H9 (cell line): ENCODE data around the gene VIT. TPM values are rescaled to one million over a fixed set of nuclear protein-coding genes. Genes with fewer than 3 reads are reported as not detected.

Source experiments
- DNase-seq: peaks from one replicate; pipeline ENCODE4 v3.0.0-alpha.2; 2017
- H2AFZ ChIP-seq: one replicate; pipeline ENCODE4 v1.6.1; 2013; ENCODE audit warnings: mild to moderate bottlenecking, low read length, control low read depth, moderate library complexity
- H2AK5ac ChIP-seq: 2 replicates; pipeline ENCODE4 v1.6.1; 2013; ENCODE audit warnings: low read length, control low read depth, mixed read lengths; ENCODE audit not compliant: insufficient read length
- H2BK120ac ChIP-seq: one replicate; pipeline ENCODE4 v1.6.1; 2013; ENCODE audit warnings: low read depth, mild to moderate bottlenecking, low read length, control low read depth, inconsistent platforms; ENCODE audit not compliant: poor library complexity, severe bottlenecking
- H2BK12ac ChIP-seq: 2 replicates; pipeline ENCODE4 v1.6.1; 2013; ENCODE audit warnings: low read length, control low read depth, mixed read lengths, low read depth; ENCODE audit not compliant: insufficient read length
- H2BK15ac ChIP-seq: 2 replicates; pipeline ENCODE4 v1.6.1; 2013; ENCODE audit warnings: low read depth, low read length, control low read depth
- H2BK20ac ChIP-seq: one replicate; pipeline ENCODE4 v1.6.1; 2013; ENCODE audit warnings: low read depth, mild to moderate bottlenecking, low read length, control low read depth, inconsistent platforms; ENCODE audit not compliant: poor library complexity, severe bottlenecking
- H2BK5ac ChIP-seq: 2 replicates; pipeline ENCODE4 v1.6.1; 2013; ENCODE audit warnings: low read length, control low read depth, mixed read lengths; ENCODE audit not compliant: insufficient read length
- H3K14ac ChIP-seq: 2 replicates; pipeline ENCODE4 v1.6.1; 2013; ENCODE audit warnings: low read length, control low read depth; ENCODE audit not compliant: insufficient read depth
- H3K18ac ChIP-seq: 2 replicates; pipeline ENCODE4 v1.6.1; 2013; ENCODE audit warnings: low read depth, mild to moderate bottlenecking, mixed read lengths, low read length, control low read depth; ENCODE audit not compliant: insufficient read length
- H3K23ac ChIP-seq: 2 replicates; pipeline ENCODE4 v1.6.1; 2013; ENCODE audit warnings: low read length, control low read depth, mixed read lengths, low read depth; ENCODE audit not compliant: insufficient read length
- H3K23me2 ChIP-seq: 2 replicates; pipeline ENCODE4 v1.6.1; 2013; ENCODE audit warnings: low read depth, mild to moderate bottlenecking, mixed read lengths, low read length, control low read depth; ENCODE audit not compliant: insufficient read length, poor library complexity, severe bottlenecking
- H3K27ac ChIP-seq: 2 replicates; pipeline ENCODE4 v1.5.1; 2013; ENCODE audit warnings: low read length, control low read depth, mixed read lengths, low read depth; ENCODE audit not compliant: insufficient read length
- H3K27me3 ChIP-seq: 2 replicates; pipeline ENCODE4 v1.6.1; 2013; ENCODE audit warnings: low read length, control low read depth, inconsistent platforms; ENCODE audit not compliant: insufficient read depth
- H3K4ac ChIP-seq: 2 replicates; pipeline ENCODE4 v1.6.1; 2013; ENCODE audit warnings: low read depth, mild to moderate bottlenecking, control low read depth, inconsistent platforms, low read length, moderate library complexity
- H3K4me1 ChIP-seq: 2 replicates; pipeline ENCODE4 v1.6.1; 2013; ENCODE audit warnings: low read length, control low read depth, inconsistent platforms; ENCODE audit not compliant: insufficient read depth
- H3K4me2 ChIP-seq: 2 replicates; pipeline ENCODE4 v1.6.1; 2013; ENCODE audit warnings: low read length, control low read depth, mixed read lengths; ENCODE audit not compliant: insufficient read length, insufficient read depth
- H3K56ac ChIP-seq: 2 replicates; pipeline ENCODE4 v1.6.1; 2013; ENCODE audit warnings: low read depth, mild to moderate bottlenecking, mixed read lengths, low read length, control low read depth; ENCODE audit not compliant: insufficient read length
- H3K79me1 ChIP-seq: 2 replicates; pipeline ENCODE4 v1.6.1; 2013; ENCODE audit warnings: low read depth, mild to moderate bottlenecking, moderate library complexity, low read length, control low read depth, inconsistent platforms; ENCODE audit not compliant: insufficient read depth, poor library complexity, severe bottlenecking
- H3K79me2 ChIP-seq: 2 replicates; pipeline ENCODE4 v1.6.1; 2013; ENCODE audit warnings: low read length, control low read depth, inconsistent platforms; ENCODE audit not compliant: insufficient read depth
- H3K9ac ChIP-seq: 2 replicates; pipeline ENCODE4 v1.6.1; 2013; ENCODE audit warnings: low read length, control low read depth, mixed read lengths; ENCODE audit not compliant: insufficient read length; ENCODE audit errors: extremely low read depth
- H3K9me3 ChIP-seq: one replicate; pipeline ENCODE4 v1.6.1; 2013; ENCODE audit warnings: low read depth, low read length, inconsistent platforms; ENCODE audit not compliant: control insufficient read depth
- H3T11ph ChIP-seq: one replicate; pipeline ENCODE4 v1.6.1; 2013; ENCODE audit warnings: mild to moderate bottlenecking, low read length, control low read depth, inconsistent platforms
- H4K20me1 ChIP-seq: one replicate; pipeline ENCODE4 v1.6.1; 2013; ENCODE audit not compliant: control insufficient read depth, insufficient read length, insufficient read depth
- H4K5ac ChIP-seq: 2 replicates; pipeline ENCODE4 v1.6.1; 2013; ENCODE audit warnings: low read depth, mild to moderate bottlenecking, mixed read lengths, low read length, control low read depth; ENCODE audit not compliant: insufficient read length
- H4K8ac ChIP-seq: replicated peaks from 2 replicates; pipeline ENCODE4 v1.6.1; 2013; ENCODE audit warnings: low read length, control low read depth, mixed read lengths, low read depth; ENCODE audit not compliant: insufficient read length
- H4K91ac ChIP-seq: 2 replicates; pipeline ENCODE4 v1.6.1; 2013; ENCODE audit warnings: low read depth, mild to moderate bottlenecking, moderate library complexity, mixed read lengths, low read length, control low read depth; ENCODE audit not compliant: insufficient read length
- H3K27ac Mint-ChIP-seq, 3 experiments: 2 replicates in 2 of 3; 3 replicates in 1 of 3; pipeline ENCODE4 v1.8.0; 2020 to 2021; ENCODE audit warnings: mixed read lengths in 3 of 3, mild to moderate bottlenecking in 1 of 3, moderate library complexity in 1 of 3
- H3K27me3 Mint-ChIP-seq: 2 replicates; pipeline ENCODE4 v1.8.0; 2021; ENCODE audit warnings: low read depth, mild to moderate bottlenecking, moderate library complexity, mixed read lengths
- H3K36me3 Mint-ChIP-seq, 3 experiments: 2 replicates in 2 of 3; 3 replicates in 1 of 3; pipeline ENCODE4 v1.8.0; 2020 to 2021; ENCODE audit warnings: low read depth in 3 of 3, mixed read lengths in 3 of 3; ENCODE audit not compliant: insufficient read depth in 1 of 3
- H3K4me1 Mint-ChIP-seq, 2 experiments: 2 replicates each; pipeline ENCODE4 v1.8.0; 2020; ENCODE audit warnings: mixed read lengths in 2 of 2
- H3K4me3 Mint-ChIP-seq, 2 experiments: 2 replicates in 1 of 2; 3 replicates in 1 of 2; pipeline ENCODE4 v1.8.0; 2020 to 2021; ENCODE audit warnings: mild to moderate bottlenecking in 2 of 2, mixed read lengths in 2 of 2, moderate library complexity in 1 of 2
- H3K9me3 Mint-ChIP-seq, 2 experiments: 2 replicates in 1 of 2; 3 replicates in 1 of 2; pipeline ENCODE4 v1.8.0; 2020; ENCODE audit warnings: mild to moderate bottlenecking in 2 of 2, mixed read lengths in 2 of 2, moderate library complexity in 1 of 2
- CTCF ChIP-seq: fragments of 200-600 bp; sonication (generic); conservative IDR thresholded peaks from 3 replicates; pipeline ENCODE4 v1.8.0; 2021; ENCODE audit warnings: antibody characterized with exemption, mild to moderate bottlenecking
- WGBS: extraction: QIAGEN DNeasy Blood & Tissue Kit; methylation state at CpG from one replicate; pipeline ENCODE4 v1.1.7; 2013; ENCODE audit warnings: missing lambda C conversion rate, low lambda C conversion rate, mixed read lengths; ENCODE audit not compliant: insufficient read length; ENCODE audit errors: extremely low coverage; 5-methylcytosine and 5-hydroxymethylcytosine counted together
- total RNA-seq: library from RNA; stranded (reverse); gene quantifications from 2 replicates; pipeline ENCODE4 v1.2.1, GENCODE V29; 2021

The VIT gene
- total RNA-seq, 1 experiment from 2014 or later = 0.15 TPM

GRCh38 chr2:36700311-36700710 is 3.8 kb downstream of the VIT start:
- H3K14ac ChIP-seq = no peak overlapping the region
- H3K79me2 ChIP-seq = no peaks in the 10 kb centered on the region
- no peak for TF ChIP-seq CTCF
- H3K9ac ChIP-seq = no peak overlapping the region
- H2BK15ac ChIP-seq = no peak overlapping the region
- no peak overlapping the region for H4K5ac ChIP-seq
- H3K36me3 Mint-ChIP-seq = no peaks in the 10 kb centered on the region; a peak in 1 of 7 replicates
- H4K91ac ChIP-seq = no peak overlapping the region
- no peak overlapping the region for H3K4me2 ChIP-seq
- H3K23ac ChIP-seq = no peak overlapping the region
- WGBS = no CpG with 5 or more reads among the region's 4 CpGs
- no peaks in the 10 kb centered on the region for H4K20me1 ChIP-seq
- H3K18ac ChIP-seq = no peak overlapping the region
- no peaks in the 10 kb centered on the region for H3K27me3 Mint-ChIP-seq
- H4K8ac ChIP-seq = no peak overlapping the region
- H3K79me1 ChIP-seq = no peaks in the 10 kb centered on the region
- H2BK20ac ChIP-seq = no peak overlapping the region
- H3K27ac ChIP-seq = no peak overlapping the region
- no peak overlapping the region for H2AFZ ChIP-seq
- peaks cover 18% of the 10 kb centered on the region in 2 experiments for H3K4me1 Mint-ChIP-seq
- DNase-seq = no peak
- H2BK120ac ChIP-seq = no peak overlapping the region
- no peaks in the 10 kb centered on the region for H3K9me3 Mint-ChIP-seq
- H2BK5ac ChIP-seq = no peak overlapping the region
- no peak overlapping the region for H2AK5ac ChIP-seq
- no peaks in the 10 kb centered on the region for H3K23me2 ChIP-seq
- no peak overlapping the region for H3K4me3 Mint-ChIP-seq
- H2BK12ac ChIP-seq = no peak overlapping the region
- H3K9me3 ChIP-seq = no peaks in the 10 kb centered on the region
- H3K27ac Mint-ChIP-seq = no peak overlapping the region
- no peak overlapping the region for H3K56ac ChIP-seq
- H3K27me3 ChIP-seq = no peaks in the 10 kb centered on the region
- H3T11ph ChIP-seq = no peak overlapping the region
- no peak overlapping the region for H3K4ac ChIP-seq
- H3K4me1 ChIP-seq = peaks cover 5% of the 10 kb centered on the region
